Prostate gland (tissue), 2 donors: ENCODE measurements around the gene DRC3. TPM values are rescaled to one million over a fixed set of nuclear protein-coding genes. Genes with fewer than 3 reads are reported as not detected.

Experiments used
- DNase-seq: peaks from one replicate; pipeline ENCODE4 v3.0.0-alpha.2; 2019; ENCODE audit warnings: low spot score
- H3K27ac ChIP-seq, 2 donors: fragments of 200-600 bp; sonication (generic); 2 replicates each; pipeline ENCODE4 v1.5.1; 2017 to 2019
- H3K27me3 ChIP-seq: fragments of 200-600 bp; sonication (generic); replicated peaks from 2 replicates; pipeline ENCODE4 v1.5.1; 2019; ENCODE audit not compliant: insufficient read depth
- H3K36me3 ChIP-seq, 2 donors: fragments of 200-600 bp; sonication (generic); 1 replicate in 1 of 2; 2 replicates in 1 of 2; pipeline versions ENCODE4 v1.5.1 to v1.8.1; 2017 to 2019
- H3K4me1 ChIP-seq: fragments of 200-600 bp; sonication (generic); replicated peaks from 2 replicates; pipeline ENCODE4 v1.5.1; 2019
- H3K4me3 ChIP-seq, 2 donors: fragments of 200-600 bp; sonication (generic); 2 replicates each; pipeline ENCODE4 v1.5.1; 2017 to 2019
- H3K9me3 ChIP-seq: fragments of 200-600 bp; sonication (generic); 2 replicates; pipeline ENCODE4 v1.5.1; 2017
- POLR2A ChIP-seq: fragments of 450-650 bp; IDR thresholded peaks from one replicate; pipeline ENCODE4 v1.6.1; 2016; ENCODE audit warnings: antibody characterized with exemption, mild to moderate bottlenecking
- POLR2AphosphoS5 ChIP-seq: sonication (generic); formaldehyde crosslinking; IDR thresholded peaks from one replicate; pipeline ENCODE4 v1.6.1; 2017; ENCODE audit warnings: antibody characterized with exemption
- WGBS: methylation state at CpG from one replicate; pipeline ENCODE4 v1.1.5; 2018; 5-methylcytosine and 5-hydroxymethylcytosine counted together
- intact Hi-C: fragments of 100-400 bp; cut with DNase I; formaldehyde crosslinking; loops from one replicate; pipeline ENCODE4 v1.14.2; 2022
- total RNA-seq, 2 donors: library from RNA; depleted of rRNA; stranded (reverse); fragments of >200 nt; gene quantifications; one replicate each; pipeline ENCODE4 v1.1.0, GENCODE V29; 2016
- TF ChIP-seq, protein P1 (sequence below), 4 experiments: fragments of 200-600 bp in 2 of 4; fragments of 450-650 bp in 2 of 4; sonication (generic) in 2 of 4; IDR thresholded peaks; 1 replicate in 3 of 4; 2 replicates in 1 of 4; pipeline ENCODE4 v1.5.1; 2016 to 2019; ENCODE audit warnings: antibody characterized with exemption in 4 of 4, mild to moderate bottlenecking in 2 of 4, moderate library complexity in 2 of 4

The DRC3 gene
- total RNA-seq, 2 donors from 2014 or later: 4.5 to 10.0 TPM

- Histone ChIP-seq H3K36me3 (no peaks in the 10 kb centered on the region), H3K27me3 (no peaks in the 10 kb centered on the region), H3K9me3 (no peaks in the 10 kb centered on the region), H3K27ac (no peak overlapping the region), H3K4me3 (no peak overlapping the region), H3K4me1 (peaks cover 4% of the 10 kb centered on the region)
- TF ChIP-seq POLR2AphosphoS5: no peak
- TF ChIP-seq, protein P1, sequence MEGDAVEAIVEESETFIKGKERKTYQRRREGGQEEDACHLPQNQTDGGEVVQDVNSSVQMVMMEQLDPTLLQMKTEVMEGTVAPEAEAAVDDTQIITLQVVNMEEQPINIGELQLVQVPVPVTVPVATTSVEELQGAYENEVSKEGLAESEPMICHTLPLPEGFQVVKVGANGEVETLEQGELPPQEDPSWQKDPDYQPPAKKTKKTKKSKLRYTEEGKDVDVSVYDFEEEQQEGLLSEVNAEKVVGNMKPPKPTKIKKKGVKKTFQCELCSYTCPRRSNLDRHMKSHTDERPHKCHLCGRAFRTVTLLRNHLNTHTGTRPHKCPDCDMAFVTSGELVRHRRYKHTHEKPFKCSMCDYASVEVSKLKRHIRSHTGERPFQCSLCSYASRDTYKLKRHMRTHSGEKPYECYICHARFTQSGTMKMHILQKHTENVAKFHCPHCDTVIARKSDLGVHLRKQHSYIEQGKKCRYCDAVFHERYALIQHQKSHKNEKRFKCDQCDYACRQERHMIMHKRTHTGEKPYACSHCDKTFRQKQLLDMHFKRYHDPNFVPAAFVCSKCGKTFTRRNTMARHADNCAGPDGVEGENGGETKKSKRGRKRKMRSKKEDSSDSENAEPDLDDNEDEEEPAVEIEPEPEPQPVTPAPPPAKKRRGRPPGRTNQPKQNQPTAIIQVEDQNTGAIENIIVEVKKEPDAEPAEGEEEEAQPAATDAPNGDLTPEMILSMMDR (IDR thresholded peaks at IDR 0.05): no peak
- TF ChIP-seq POLR2A: no peak
- DNase-seq: no peak
- 83% methylated on average over 7 of the region's 7 CpGs for WGBS
- intact Hi-C loops: no loop called here
Measured at GRCh38 chr17:17987187-17987896, 14.7 kb downstream of the DRC3 start.

- no peak overlapping the region for H3K4me3 ChIP-seq
- WGBS: 67% methylated on average over 14 of the region's 14 CpGs
- TF ChIP-seq POLR2AphosphoS5 (no peak), POLR2A (no peak)
- TF ChIP-seq, protein P1 (IDR thresholded peaks at IDR 0.05): no peak
- peaks cover 3% of the 10 kb centered on the region for H3K4me1 ChIP-seq
- no peaks in the 10 kb centered on the region for H3K9me3 ChIP-seq
- DNase-seq: no peak
- H3K36me3 ChIP-seq: no peaks in the 10 kb centered on the region
- no peak overlapping the region for H3K27ac ChIP-seq
- intact Hi-C loops: no loop called here
- no peaks in the 10 kb centered on the region for H3K27me3 ChIP-seq
Measured at GRCh38 chr17:17987901-17988300, 15.2 kb downstream of the DRC3 start.

- Histone ChIP-seq H3K4me1 (no peaks in the 10 kb centered on the region), H3K27ac (no peak overlapping the region), H3K36me3 (no peaks in the 10 kb centered on the region), H3K27me3 (no peaks in the 10 kb centered on the region), H3K4me3 (no peak overlapping the region), H3K9me3 (no peaks in the 10 kb centered on the region)
- no peak for TF ChIP-seq POLR2AphosphoS5
- TF ChIP-seq, protein P1 (IDR thresholded peaks at IDR 0.05): no peak
- 88% methylated on average over 7 of the region's 7 CpGs for WGBS
- intact Hi-C loops: no loop called here
- DNase-seq: no peak
Measured at GRCh38 chr17:17988427-17988945, 15.8 kb downstream of the DRC3 start.

GRCh38 chr17:17989081-17989480 is 16.4 kb downstream of the DRC3 start:
- TF ChIP-seq, protein P1 (IDR thresholded peaks at IDR 0.05): no peak
- no peak for TF ChIP-seq POLR2A
- TF ChIP-seq POLR2AphosphoS5: no peak
- WGBS: 93% methylated on average over 9 of the region's 9 CpGs
- H3K36me3 ChIP-seq: no peaks in the 10 kb centered on the region
- no peak for DNase-seq
- no peaks in the 10 kb centered on the region for H3K4me1 ChIP-seq
- no peak overlapping the region for H3K4me3 ChIP-seq
- intact Hi-C loops: no loop called here
- H3K27ac ChIP-seq: no peak overlapping the region
- no peaks in the 10 kb centered on the region for H3K9me3 ChIP-seq
- no peaks in the 10 kb centered on the region for H3K27me3 ChIP-seq

DNA sequence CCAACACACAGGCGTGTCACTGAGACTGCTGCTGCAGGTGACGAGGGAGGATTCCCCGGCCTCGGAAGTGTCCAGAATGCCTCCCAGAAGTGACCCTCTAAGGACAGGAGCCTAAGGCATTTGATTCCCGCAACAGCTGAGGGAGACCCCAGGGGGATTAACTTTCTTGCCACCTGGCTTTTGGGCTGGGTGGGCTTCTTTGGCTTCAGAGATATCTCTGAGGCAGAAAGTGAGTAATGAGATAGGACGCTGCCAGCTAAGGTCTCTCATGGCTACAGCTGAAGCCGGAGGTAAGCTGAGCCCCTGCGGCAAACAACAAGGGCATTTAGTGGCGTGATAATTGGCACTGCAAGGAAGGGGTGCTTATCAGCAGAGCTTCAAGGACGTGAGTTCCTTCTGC is 17.0 kb downstream of the DRC3 start:
- Histone ChIP-seq H3K27ac (no peak overlapping the region), H3K9me3 (no peaks in the 10 kb centered on the region), H3K36me3 (no peaks in the 10 kb centered on the region), H3K4me3 (no peak overlapping the region), H3K27me3 (no peaks in the 10 kb centered on the region), H3K4me1 (no peaks in the 10 kb centered on the region)
- no peak for DNase-seq
- 89% methylated on average over 10 of the region's 10 CpGs for WGBS
- no peak for TF ChIP-seq POLR2A
- TF ChIP-seq POLR2AphosphoS5: no peak
- TF ChIP-seq, protein P1 (IDR thresholded peaks at IDR 0.05): no peak
- intact Hi-C loops: no loop called here
